ENCODE data around the gene CADM1.

DNA sequence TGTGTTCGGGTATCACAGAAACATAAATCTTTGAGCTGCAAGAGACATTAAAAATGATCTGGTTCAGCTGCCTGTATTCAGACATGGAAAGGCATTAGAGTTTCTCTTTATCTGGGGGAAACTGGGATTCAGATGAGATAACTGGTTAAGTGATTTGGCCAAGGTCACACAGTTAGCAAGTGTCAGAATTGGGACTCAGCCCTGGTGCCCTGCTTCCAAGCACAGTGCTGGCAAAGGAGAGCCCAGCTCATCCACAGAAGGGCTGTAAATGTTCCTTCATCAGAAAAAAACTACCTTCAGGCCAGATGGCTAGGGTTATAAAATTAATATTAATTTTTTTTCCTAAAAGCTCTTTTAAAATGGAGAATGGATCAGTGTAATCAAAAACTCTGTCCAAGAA is 20.4 kb upstream of the CADM1 start:
- TF ChIP-seq CTCF (conservative IDR thresholded peaks at IDR 0.05; ENCODE audit: low read length) (no peak), EZH2phosphoT487 (IDR thresholded peaks at IDR 0.05; ENCODE audit: borderline replicate concordance, low read depth, low read length) (no peak)
